ENCODE data around the gene SLC6A9.

Gene SLC6A9

DNA sequence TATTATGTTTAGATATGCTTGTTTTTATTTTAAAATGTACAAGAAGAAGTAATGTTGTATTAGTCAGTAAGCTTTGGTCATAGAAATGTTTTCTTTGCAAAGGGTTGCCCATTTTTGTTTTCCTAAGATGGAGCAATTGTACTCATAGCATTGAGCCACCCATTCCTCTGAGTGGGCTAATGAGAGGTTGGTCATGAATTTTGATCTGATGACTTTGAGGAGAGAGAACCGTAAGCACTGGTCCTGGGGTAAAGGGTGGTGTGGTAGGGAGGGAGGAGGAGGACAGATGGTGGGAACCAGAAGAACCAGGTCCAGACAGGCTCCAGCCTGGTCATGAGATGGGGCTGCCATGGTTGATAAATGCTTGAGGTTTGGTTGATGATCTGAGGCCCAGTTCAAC, 15.9 kb upstream of the SLC6A9 start:
- DNase-seq, result no peak

DNA sequence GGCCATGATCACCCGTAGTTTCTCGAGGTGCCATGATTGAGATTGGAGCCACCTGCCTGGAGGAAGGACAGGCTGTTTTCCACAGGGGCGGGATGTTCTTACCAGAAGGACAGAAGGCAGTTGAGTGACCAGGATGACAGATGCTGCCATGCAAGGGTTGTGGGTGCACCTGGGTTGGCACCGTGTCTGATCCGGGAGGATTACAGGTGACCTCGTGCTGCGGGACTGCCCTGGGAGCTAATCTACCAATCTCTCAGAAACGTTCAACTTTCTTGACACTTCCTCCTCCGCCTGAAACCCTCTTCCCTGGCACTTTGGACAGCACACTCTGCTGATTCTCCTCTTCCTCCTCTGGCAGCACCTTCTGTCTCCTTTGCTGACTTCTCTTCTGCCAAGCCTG, 13.8 kb upstream of the SLC6A9 start:
- no peak for DNase-seq

DNA sequence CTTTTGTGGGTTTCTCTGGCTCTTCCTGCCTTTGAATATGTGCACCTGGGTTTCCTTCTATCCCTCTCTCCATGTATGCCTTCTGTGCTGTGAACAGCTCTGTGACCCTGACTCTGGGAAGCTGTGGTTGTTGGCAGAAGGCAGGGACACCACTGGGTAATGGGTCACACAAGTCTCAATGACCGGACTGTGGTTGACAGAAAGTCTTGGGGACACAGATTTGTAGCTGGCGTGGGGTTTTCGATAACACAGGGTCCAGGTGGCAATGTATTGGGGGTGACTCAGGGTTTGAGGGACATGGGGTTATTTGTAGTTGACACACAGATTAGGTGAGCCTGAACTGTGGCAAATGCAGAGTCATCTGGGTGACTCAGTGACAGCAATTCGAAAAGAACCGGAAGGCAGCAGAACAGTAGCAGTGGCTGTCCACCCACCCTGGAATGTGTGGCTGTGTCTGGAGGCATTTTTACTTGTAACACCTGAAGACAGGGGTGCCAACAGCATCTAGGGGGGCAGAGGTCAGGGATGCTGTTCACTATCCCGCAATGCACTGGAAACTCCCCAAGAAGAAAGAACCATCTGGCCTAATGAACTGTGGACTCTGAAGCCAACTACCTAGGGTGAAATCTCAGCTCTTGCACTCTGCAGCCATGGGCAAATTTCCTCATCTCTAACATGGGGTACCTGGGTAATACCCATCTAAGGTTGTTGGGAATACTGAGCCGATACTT, 13.0 kb upstream of the SLC6A9 start:
- no peak for DNase-seq

DNA sequence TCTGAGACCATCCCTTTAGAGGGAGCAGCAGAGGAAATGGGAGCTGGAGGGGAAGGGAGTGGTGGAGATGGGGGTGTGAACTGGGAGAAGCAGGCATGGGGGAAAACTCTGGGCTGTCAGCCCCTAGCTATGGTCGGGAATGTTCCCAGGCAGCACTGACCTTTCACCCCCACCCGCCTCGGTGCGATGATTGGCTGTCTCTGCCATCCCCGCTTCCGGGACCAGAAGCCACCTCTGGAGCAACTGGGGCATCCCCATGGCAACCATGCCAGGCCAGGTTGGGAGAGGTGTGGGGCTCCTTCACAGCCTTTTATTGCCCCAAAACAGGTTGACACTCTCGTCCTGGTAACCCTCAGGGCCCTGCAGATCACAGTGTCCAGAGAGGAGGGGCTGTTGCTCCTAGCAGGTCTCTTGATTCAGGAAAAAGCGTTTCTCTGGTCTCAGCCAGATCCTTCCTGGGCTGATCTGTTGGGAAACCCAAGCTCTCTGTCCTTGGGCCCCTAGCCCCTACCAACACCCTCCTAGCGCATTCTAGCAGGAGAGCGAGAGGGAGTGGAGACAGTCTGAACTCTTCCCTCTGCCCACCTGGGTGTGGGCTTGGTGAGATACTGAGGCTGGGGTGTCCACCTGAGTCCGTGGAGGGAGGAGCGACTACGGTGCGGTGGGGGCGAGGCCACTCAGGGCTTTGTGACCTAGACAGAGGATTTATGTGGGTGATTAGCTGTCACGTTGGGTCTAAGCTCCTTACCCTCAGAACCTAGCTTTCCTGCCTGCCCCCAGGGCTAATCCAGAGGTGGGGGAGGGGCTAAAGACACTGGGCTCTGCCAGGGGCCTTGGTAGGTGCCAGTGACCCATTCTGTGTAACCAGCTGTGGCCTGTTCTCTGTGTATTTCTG, 12.2 kb upstream of the SLC6A9 start:
- DNase-seq, result no peak

DNA sequence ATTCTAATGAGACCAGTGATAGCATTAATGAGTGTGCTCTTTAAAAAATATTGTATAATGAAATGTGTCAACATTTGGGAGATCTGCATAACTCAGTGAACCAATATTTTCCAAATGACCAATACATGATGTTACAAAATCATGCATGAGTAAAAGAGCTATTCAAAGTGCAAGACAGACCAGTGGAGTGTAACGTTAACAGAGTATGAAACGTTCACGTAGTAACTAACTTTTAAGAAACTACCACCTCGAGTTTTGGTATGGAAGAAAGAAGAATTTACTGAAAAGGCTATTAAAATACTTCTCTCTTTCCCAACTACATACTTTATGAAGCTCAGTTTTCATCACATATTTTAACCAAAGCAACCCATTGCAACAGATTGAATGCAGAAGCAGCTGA, 9.6 kb upstream of the SLC6A9 start:
- peak; percentile 34 for DNase-seq

DNA sequence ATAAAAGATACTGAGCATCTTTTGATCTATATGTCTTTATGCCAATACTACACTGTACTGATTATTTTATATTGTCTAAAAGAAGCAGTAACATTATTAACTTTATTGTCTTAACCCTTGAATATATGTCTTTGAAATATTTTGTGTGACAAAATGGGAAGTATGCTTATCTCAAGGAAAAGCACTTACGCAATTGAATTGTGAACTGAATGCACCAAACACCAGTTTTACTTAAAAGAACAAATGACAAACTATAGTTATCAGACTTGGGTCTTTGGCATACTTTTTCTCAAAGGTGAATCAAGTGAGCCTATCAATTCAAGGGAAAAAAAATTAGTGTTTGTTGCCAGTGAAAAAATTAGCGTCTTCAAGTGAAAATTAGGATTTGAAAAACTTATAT, 9.2 kb upstream of the SLC6A9 start:
- DNase-seq, result peak; percentile 19

DNA sequence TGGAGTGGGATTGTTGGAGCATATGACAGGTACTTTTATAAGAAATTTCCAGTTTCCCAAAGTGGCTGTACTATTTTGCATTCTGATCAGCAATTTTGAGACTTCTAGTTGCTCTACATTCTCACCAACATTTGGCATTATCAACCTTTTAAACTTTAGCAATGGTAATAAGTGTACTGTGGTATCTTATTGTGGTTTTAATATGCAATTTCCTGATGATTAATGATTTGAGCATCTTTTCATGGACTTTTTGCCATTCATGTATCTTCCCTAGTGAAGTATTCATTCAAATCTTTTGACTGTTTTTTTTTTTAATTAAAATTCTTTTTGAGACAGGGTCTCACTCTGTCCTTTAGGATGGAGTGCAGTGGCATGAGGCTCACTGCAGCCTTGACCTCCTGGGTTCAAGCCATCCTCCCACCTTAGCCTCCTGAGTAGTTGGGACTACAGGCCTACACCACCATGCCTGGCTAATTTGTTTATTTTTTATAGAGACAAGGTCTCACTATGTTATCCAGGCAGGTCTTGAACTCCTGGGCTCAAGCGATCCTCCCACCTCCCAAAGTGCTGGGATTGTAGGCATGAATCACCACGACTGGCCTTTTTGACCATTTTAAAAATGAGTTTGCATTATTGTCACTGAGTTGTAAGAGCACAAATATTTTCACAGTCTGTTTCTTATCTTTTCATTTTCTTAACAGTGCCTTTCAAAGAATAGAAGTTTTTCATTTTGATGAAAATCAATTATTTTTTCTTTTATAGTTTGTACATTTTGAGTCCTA, 7.8 kb upstream of the SLC6A9 start:
- no peak for DNase-seq

DNA sequence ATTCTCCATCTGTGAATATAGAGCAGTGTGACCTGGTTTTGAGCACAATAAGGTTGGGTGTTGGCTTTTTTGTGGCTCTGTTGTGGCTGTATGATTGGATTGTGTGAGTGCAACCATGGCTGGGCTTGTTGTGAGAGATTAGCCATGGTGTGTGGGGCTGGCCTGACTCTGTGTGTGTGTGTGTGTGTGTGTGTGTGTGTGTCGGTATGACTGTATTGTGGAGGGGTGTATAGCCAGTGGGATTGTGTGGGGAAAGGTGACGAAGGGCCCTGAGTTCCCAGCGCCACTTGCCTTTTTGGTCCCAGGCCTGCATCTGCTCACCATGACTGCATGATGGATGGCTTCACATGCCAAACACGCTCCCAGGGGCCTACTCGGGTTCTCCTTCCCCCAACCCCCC, 5.9 kb upstream of the SLC6A9 start:
- DNase-seq, result no peak

DNA sequence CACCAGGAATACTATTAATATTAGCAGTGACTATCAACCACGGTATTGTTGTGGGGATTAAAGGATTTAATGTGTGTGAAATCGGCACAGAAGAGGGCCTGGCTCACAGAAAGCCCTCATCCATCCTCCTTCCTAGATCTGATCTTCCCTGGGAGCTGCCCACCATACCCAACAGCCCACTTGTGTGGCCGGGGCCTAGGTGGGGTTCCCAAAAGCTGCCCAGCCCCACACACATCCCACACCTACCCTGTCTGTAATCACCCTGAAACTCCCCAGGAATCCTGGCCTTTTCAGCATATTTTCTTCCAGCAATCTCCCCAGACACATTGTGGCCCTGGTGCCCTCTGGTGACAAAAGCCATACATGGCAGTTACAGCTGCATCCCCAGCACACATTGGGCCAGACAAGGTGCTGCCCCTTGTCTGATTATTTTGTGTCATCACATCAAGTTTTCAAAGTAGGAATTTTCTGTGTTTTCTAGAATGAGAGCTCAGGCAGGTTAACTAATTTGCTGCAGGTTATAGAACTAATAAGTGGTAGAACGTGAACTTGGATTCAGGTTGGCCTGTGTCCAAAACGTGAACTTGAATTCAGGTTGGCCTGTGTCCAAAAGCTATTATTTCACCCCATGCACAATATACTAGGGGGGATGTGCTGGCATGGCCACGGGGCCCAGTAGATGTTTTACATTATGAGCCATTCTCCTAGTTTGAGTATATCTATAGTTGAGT, 5.3 kb upstream of the SLC6A9 start:
- DNase-seq, result peak; percentile 74

DNA sequence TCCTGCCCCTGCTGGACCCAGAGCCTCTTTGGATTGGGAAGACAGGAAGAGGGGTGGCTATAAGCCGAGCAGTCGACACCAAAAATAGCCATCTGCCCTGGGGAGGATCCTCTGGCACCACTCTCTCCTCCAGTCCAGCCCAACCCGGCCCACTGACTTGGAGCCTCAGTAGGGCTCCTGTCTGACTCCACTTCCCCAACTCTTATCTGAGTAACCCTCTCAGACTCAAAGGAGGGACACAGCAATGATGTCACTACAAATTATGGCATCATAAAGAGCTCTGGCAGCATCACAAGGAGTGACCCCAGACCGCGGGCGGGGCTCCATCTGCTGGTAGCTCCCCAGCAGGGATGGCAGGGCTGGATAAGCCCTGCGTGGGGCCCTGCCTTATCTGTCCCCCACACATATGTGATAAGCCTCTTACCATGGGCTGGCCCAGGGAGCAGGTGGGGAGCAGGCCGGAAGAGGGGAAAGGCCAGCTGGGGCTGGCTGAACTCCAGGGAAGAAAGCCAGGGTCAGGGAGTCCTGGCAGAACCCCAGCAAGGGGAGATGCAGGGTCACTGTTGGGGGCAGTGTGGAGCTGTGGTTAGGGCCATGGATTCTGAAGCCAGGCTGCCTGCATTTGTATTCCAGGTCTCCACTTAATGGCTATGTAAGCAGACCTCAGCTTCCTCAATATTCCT, 4.6 kb upstream of the SLC6A9 start:
- DNase-seq, result no peak

DNA sequence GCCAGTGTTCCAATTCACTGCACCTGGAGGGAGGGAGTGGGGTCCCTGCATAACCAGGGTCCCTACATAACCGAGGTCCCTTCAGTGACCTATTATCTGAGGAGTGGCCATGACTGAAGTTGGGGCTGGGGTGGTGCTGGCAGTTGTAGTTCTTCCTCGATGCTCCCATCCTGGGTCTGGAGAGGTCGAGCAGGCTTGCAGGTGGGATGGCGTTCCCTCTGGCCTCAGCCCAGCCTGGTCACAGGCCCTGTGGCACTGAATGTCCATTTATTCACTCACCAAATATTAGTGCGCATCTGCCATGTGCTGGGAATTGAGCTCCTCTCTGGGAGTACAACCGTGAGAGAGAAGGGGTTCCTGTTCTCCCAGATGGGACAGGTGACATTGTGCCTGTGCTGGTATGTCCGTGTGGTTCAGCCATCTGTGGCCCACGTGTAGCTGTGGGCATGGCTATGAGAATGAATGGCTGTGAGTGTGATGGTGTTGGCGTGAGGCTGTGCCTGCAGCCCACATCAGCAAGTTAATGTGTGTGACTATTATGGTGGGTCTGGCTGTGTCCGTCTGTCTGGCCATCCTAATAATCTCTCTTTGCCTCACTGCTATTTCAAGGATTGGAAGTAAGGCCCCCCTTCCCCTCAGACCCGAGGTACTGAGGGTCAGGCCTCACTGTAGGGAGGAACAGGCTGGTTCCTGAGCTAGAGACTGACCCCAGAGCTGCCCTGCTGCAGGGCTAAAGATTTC, 3.9 kb upstream of the SLC6A9 start:
- DNase-seq, result no peak

DNA sequence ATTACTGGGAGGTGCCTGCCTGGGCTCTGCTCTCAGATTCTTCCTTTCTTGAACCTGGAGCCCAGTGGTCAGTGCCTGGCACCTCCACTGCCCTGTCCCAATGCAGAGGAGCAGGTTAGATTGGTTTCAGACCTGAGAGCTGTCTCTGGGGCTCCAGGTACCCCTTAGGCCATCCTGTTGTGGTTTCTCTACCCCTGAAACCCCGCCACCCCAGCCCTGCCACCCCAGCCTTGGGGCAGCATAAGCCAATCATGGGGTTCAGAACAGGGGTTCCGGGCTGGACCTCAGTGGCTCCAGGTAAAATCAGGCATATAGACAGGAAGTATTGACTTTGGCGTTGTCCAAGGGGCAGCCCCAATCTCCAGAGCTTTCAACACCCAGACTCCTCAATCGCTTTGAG, 3.2 kb upstream of the SLC6A9 start:
- DNase-seq, result no peak

DNA sequence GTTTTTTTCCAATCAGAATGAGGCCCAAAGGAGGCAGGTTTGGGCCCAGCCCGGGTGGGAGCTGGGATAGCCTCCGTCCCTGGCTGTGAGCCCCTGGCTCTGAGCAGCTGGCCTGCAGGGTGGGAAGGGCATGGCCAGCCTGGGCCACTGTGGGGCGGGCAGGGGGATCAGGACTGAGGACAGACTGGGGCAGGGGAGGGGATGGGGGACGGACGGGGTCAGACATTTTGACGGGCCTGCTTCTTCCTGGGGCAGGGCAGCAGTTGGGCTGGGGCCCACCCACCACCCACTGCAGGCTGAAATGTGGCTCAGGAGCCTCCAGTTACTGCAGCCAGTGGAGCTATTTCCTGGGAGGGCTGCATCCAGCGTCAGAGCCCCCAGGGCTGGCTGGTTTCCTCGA, 2.5 kb upstream of the SLC6A9 start:
- DNase-seq, result no peak

DNA sequence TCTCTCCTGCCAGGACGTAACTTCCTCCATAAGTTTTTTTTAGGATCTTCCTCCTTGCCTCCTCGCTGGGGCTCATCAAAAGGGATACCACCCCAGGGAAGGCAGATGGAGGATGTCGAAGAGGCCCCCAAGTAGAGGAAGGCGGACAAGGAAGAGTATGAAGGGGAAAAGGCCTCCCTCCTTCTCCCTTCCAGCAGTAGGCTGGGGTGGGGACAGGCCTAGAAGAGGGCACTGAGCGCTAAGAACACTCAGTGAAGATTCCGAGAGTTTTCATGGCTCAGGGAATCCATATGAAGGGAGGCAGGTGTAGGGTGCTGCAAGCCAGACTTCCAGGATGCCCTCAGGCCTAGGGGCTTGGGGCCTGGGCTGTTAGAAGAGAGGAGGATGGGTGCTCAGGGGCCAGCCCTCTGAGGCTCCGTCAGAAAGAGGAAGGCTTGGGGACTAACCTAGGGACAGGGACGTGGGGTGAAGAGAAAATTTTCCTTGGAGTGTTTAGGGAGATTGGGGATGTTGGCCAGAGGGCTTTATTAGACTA, 1.8 kb upstream of the SLC6A9 start:
- DNase-seq, result no peak

DNA sequence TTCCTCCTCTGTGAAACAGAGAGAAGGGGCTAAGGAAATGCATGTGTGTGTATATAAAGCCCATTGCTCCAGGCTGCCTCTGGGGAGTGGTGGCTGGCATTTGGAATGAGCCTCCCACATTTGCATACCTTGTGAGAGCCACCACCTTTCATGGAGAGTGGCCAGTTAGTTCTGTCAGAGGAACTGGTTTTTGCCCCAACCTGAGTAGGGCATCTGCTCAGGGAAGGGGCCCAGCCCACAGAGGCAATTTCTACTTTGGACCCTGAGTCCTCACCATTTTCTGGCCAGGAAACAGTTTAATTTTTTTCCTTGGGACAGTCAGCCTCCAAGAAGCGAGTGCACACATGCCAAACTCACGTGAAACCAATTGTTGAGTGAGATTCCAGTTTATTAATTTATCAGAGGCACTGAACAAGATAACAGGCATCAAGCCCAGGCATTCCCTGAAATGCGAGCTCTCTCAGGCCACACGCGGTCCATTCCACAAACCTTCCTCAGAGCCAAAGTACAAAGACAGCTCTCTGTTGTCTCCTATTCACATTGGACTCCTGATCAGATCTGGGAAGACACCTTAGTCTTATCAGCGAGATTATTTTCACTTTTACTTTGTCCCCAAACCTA, 1.0 kb upstream of the SLC6A9 start:
- DNase-seq, result no peak

DNA sequence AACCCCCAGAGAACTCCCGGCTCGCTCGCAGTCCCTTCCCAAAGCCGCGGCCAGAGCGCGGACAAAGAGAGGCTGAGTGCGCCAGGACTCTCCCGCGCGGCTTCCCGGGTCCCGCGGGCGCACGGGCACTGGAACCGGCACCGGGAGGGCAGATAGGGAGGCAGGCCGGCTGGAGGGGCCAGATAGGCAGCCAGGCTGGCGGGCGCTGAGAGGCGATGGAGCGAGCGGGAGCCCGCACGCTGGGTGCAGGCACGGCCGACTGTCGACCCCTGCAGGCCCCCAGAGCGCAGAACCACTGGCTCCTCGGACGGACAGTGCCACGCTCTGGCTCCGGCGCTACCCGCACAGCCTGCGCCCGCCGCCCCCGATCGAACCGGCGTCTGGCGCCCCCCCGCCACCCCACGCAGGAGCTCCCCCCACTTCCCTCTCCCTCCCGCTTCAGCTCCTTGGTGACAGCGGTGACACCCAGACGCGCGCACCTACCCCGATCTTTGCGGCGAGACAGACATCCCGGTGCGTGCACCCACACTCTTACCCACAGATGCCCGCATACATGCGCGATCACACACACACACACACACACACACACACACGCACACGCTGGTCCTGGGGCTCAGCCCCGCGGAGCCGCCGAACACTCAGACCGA, 534 bp downstream of the SLC6A9 start:
- peak; percentile 14 for DNase-seq

DNA sequence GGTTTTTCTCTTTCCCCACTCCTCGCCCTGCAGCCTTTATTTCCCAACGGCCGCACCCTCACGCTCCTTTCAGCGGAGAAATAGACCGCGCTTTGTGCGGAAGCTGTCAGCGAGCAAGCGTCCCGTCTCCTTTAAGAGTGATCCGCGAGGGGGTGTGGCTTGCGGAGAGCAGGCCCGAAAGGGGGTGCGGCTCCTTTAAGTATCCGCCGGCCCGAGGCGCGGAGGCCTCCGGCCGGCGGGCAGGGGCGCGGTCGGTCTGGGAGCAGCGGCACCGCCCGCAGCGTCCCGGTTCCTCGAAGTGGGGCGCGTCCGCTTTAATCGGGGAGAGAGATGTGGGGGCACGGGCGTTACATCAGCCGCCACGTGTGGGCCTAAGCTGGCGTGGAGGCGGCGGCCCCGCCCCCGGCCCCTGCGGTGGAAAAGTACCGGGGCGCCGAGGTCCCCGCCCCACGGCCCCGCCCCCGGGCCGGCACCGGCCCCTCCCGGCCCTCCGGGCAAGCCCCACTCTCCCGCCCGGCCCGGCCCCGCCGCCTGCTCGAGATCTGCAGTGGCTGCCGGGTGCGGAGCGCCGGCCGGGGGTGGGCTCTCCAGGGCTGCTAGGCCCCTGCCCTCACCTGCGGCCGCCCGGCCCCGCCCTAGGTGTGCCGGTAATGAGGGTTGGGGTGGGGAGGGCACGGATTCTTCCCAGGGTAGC, 1.2 kb downstream of the SLC6A9 start:
- DNase-seq, result peak; percentile 89

DNA sequence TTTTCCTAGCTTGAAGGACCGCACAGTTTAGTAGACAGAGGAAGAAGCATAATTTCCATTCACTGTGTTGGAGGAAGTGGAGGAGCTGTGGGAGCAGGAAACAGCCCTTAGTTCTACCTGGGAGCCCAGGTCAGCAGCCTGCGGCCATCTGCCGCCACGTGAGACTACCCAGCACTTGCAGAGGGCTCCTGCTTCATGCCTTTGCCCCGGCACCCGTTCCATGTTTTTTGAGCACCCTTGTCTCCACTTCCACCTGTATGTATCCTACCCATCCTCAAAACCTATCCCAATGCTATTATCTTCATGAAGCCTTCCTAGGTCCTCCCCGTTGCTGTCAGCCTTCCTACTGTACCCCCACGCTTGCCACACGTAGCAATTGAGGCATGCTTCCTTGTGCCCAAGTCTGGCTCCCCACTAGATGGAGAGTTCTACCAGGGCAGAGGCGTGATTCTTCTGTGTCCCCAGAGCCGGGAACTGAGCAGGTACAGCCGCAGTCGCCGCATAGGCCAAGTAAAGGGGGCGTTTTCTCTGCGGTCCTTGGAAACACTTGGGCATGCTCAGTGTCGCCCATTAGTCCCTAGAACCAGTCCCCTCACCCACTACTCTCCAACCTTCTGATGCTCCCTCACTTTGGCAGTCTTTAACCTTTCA, 1.9 kb downstream of the SLC6A9 start:
- no peak for DNase-seq

DNA sequence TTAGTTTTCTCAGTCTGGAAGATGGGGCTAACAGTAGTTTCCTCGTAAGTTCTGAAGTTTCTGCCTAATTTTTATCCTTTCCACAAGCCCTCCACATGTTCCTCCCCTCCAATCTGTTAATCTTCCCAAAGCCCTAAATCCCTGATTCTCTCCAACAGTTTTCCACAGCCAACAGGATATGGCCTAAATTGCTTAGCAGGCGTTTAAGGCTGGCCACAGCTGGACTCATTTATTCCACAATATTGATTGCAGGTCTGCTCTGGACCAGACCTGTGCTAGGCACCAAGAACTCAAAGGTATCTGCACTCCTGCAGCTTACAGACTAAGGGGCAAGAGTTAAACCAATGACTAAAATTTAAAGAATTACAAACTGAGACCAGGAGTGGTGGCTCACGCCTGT, 3.9 kb downstream of the SLC6A9 start:
- DNase-seq, result no peak

Measured in suppressor macrophage treated with lipopolysaccharide for 4 hours (primary cell).